Thyroid gland (tissue), 4 donors: ENCODE results near the gene PMIS2. TPM values are rescaled to one million over a fixed set of nuclear protein-coding genes. Genes with fewer than 3 reads are reported as not detected.

ENCODE experiments used
- DNase-seq, 2 donors: peaks; one replicate each; pipeline ENCODE4 v3.0.0-alpha.2; 2019
- H3K27ac ChIP-seq, 3 donors: fragments of 200-600 bp; sonication (generic); 1 replicate in 2 of 3; 2 replicates in 1 of 3; pipeline ENCODE4 v1.5.1; 2016 to 2019; ENCODE audit warnings: mild to moderate bottlenecking in 1 of 3, moderate library complexity in 1 of 3
- H3K27me3 ChIP-seq: fragments of 200-600 bp; sonication (generic); one replicate; pipeline ENCODE4 v1.5.1; 2019
- H3K36me3 ChIP-seq, 2 donors: fragments of 200-600 bp; sonication (generic); one replicate each; pipeline ENCODE4 v1.5.1; 2016 to 2019
- H3K4me1 ChIP-seq, 2 donors: fragments of 200-600 bp; sonication (generic); one replicate each; pipeline ENCODE4 v1.5.1; 2017 to 2019
- H3K4me3 ChIP-seq, 3 donors: fragments of 200-600 bp; sonication (generic); replicated peaks in 1 of 3; 1 replicate in 2 of 3; 2 replicates in 1 of 3; pipeline ENCODE4 v1.5.1; 2016; ENCODE audit warnings: mild to moderate bottlenecking in 1 of 3
- H3K9me3 ChIP-seq: fragments of 200-600 bp; sonication (generic); one replicate; pipeline ENCODE4 v1.5.1; 2017
- POLR2A ChIP-seq, 2 donors: fragments of 450-650 bp; IDR thresholded peaks; one replicate each; pipeline ENCODE4 v1.6.1; 2017; ENCODE audit warnings: antibody characterized with exemption in 2 of 2, mild to moderate bottlenecking in 2 of 2, moderate library complexity in 1 of 2
- WGBS, 2 donors: methylation state at CpG; one replicate each; pipeline ENCODE4 v1.1.5; 2017; 5-methylcytosine and 5-hydroxymethylcytosine counted together
- intact Hi-C: fragments of 100-400 bp; cut with DNase I; formaldehyde crosslinking; loops from one replicate; pipeline ENCODE4 v1.15.1; 2023
- total RNA-seq, 4 donors: library from RNA; depleted of rRNA; stranded (reverse); fragments of >200 nt; gene quantifications; one replicate each; pipeline ENCODE4 v1.2.3, GENCODE V29; 2016
- TF ChIP-seq, protein P1 (sequence below), 6 experiments: fragments of 200-600 bp in 3 of 6; fragments of 450-650 bp in 3 of 6; sonication (generic) in 3 of 6; IDR thresholded peaks; one replicate each; pipeline ENCODE4 v1.5.1; 2016 to 2019; ENCODE audit warnings: antibody characterized with exemption in 6 of 6, mild to moderate bottlenecking in 2 of 6, inconsistent platforms in 1 of 6, moderate library complexity in 1 of 6

The PMIS2 gene
- total RNA-seq, 4 donors from 2014 or later, result not detected

DNA sequence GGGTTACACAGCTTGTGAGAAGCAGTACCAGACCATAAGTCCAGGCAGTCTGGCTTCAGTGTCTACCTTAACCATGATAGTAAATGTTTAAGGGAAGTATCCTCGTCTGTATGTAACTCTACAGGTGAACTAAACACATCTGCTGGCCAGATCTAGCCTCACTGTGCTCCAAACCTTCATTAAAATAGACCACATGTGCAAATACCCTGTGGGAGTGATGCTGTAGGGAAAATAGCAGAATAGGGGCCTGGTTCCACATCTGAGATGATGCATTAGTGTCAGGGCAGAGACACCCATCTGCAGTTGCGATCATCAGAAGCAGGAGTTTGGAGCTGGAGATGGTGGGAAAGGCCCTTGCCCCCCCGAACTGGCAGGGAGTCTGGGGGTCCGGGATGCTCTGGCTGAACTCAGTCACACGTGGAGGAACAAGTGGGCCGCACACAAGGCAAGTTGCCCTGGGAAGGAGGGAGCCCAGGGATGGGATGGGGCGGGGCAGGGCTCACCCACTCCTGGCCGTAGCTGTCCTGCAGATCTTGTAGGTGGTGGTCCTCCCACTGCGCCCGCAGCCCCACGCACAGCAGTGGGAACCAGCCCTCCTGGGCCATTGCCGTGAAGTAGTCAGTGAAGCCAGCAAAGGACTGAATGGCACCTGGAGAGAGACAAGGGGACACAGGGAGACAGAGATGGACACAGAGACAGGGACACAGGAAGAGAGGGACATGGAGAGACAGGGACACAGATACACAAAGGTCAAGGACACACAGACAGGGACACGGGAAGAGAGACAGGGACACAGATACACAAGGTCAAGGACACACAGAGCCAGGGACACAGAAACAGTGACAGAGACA, 33.2 kb upstream of the PMIS2 start:
- no peak for TF ChIP-seq POLR2A (IDR thresholded peaks at IDR 0.05)
- TF ChIP-seq, protein P1, sequence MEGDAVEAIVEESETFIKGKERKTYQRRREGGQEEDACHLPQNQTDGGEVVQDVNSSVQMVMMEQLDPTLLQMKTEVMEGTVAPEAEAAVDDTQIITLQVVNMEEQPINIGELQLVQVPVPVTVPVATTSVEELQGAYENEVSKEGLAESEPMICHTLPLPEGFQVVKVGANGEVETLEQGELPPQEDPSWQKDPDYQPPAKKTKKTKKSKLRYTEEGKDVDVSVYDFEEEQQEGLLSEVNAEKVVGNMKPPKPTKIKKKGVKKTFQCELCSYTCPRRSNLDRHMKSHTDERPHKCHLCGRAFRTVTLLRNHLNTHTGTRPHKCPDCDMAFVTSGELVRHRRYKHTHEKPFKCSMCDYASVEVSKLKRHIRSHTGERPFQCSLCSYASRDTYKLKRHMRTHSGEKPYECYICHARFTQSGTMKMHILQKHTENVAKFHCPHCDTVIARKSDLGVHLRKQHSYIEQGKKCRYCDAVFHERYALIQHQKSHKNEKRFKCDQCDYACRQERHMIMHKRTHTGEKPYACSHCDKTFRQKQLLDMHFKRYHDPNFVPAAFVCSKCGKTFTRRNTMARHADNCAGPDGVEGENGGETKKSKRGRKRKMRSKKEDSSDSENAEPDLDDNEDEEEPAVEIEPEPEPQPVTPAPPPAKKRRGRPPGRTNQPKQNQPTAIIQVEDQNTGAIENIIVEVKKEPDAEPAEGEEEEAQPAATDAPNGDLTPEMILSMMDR (IDR thresholded peaks at IDR 0.05), result no peak
- 75 to 80% methylated on average over 11 to 13 of the region's 13 CpGs for WGBS, 2 donors

DNA sequence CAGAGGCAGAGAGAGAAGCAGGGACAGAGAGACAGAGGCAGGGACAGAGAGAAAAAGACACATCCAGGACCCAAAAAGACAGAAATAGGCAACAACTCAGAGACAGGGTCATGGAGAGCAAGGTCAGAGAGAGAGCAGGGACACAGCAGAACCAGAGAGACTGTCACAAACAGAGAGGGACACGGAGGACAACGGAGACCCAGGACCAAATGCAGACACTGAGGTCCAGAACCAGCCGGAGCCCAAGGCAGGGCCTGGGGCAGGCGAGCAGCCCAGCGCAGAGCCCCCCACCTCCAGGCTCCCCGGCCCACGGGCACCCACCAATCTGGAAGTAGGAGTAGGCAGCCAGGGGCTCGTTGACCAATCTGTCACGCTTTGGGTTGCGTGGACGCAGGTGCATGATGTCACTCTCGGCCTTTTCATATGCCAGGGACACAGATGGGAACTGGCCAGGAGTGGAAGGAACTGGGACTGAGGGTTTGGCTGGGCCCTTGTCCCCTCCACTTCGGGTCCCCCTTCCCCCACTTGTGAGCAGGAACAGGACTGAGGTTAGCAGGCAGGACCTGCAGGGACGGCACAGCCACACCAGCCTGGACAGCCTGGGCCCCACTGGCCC, 32.5 kb upstream of the PMIS2 start:
- no peak for TF ChIP-seq POLR2A (IDR thresholded peaks at IDR 0.05)
- TF ChIP-seq, protein P1 (IDR thresholded peaks at IDR 0.05), result no peak
- WGBS, 2 donors, result 74 to 76% methylated on average over 10 to 14 of the region's 14 CpGs
- Histone ChIP-seq H3K9me3 (no peaks in the 10 kb centered on the region), H3K27ac (no peak overlapping the region), H3K27me3 (peaks cover 2% of the 10 kb centered on the region), H3K4me3 (no peak overlapping the region), H3K4me1 (peaks cover 26 to 74% of the 10 kb centered on the region in 2 donors), H3K36me3 (no peaks in the 10 kb centered on the region)
- DNase-seq, result no peak
- intact Hi-C loops, result no loop called here

More for the DNA sequence above, 33.2 kb upstream of the PMIS2 start:
- no peak overlapping the region for H3K4me3 ChIP-seq
- H3K27me3 ChIP-seq, result no peaks in the 10 kb centered on the region
- peaks cover 20 to 66% of the 10 kb centered on the region in 2 donors for H3K4me1 ChIP-seq
- no peak overlapping the region for H3K27ac ChIP-seq
- no peaks in the 10 kb centered on the region for H3K9me3 ChIP-seq
- DNase-seq, result no peak
- no peaks in the 10 kb centered on the region for H3K36me3 ChIP-seq
- intact Hi-C loops, result no loop called here

DNA sequence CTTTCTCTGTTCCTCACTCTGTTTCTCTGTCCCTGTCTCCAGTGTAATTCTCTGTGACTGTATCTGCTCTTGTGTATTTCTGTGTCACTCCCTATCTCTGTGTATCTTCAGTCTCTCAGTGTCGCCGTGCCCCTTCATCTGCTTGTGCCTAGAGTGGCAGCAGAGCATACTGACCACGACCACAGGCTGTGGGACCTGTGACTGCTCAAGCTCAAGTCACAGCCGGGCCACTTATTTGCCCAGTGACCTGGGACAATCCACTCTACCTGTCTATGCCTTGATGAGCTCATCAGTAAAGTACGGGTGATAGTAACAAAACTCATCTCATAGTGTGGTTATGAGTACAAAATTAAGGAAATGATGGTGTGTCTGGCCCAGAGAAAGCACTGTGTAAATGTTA, 31.9 kb upstream of the PMIS2 start:
- Histone ChIP-seq H3K4me3 (no peak overlapping the region), H3K4me1 (peaks cover 24 to 72% of the 10 kb centered on the region in 2 donors), H3K36me3 (no peaks in the 10 kb centered on the region), H3K9me3 (no peaks in the 10 kb centered on the region), H3K27ac (no peak overlapping the region), H3K27me3 (peaks cover 7% of the 10 kb centered on the region)
- DNase-seq, result peak; percentile 76 to 80
- TF ChIP-seq POLR2A (IDR thresholded peaks at IDR 0.05), result no peak
- TF ChIP-seq, protein P1 (IDR thresholded peaks at IDR 0.05), result no peak
- intact Hi-C loops, result no loop called here
- WGBS, 2 donors, result 27 to 30% methylated on average over 5 of the region's 5 CpGs

- peaks cover 20 to 60% of the 10 kb centered on the region in 2 donors for H3K4me1 ChIP-seq
- no peaks in the 10 kb centered on the region for H3K36me3 ChIP-seq
- no peaks in the 10 kb centered on the region for H3K9me3 ChIP-seq
- TF ChIP-seq POLR2A (IDR thresholded peaks at IDR 0.05), result no peak
- TF ChIP-seq, protein P1 (IDR thresholded peaks at IDR 0.05), result no peak
- no peak for DNase-seq
- peaks cover 7% of the 10 kb centered on the region for H3K27me3 ChIP-seq
- no peak overlapping the region for H3K4me3 ChIP-seq
- WGBS, 2 donors, result 70 to 75% methylated on average over 16 to 18 of the region's 30 CpGs
- no peak overlapping the region for H3K27ac ChIP-seq
- intact Hi-C loops, result no loop called here
Measured at GRCh38 chr19:35555301-35556005, 30.5 kb upstream of the PMIS2 start.
